Astrocyte of the cerebellum (primary cell): ENCODE results near the gene CEP85.

Source experiments
- DNase-seq: peaks from one replicate; pipeline ENCODE4 v3.0.0-alpha.2; 2011; ENCODE audit warnings: low read depth
- H3K4me3 ChIP-seq: 2 replicates; pipeline ENCODE4 v1.5.1; 2011; ENCODE audit warnings: mild to moderate bottlenecking, low read depth, low read length, moderate library complexity
- in situ Hi-C: cut with HindIII; loops from 2 replicates; pipeline ENCODE4 v1.10.0; 2017; ENCODE audit warnings: low sequenced_read_pairs
- TF ChIP-seq, protein P1 (sequence below): IDR thresholded peaks from 2 replicates; pipeline ENCODE4 v1.5.1; 2012; ENCODE audit warnings: low read length, low read depth, moderate library complexity, mild to moderate bottlenecking; ENCODE audit errors: missing control alignments

Gene CEP85

DNA sequence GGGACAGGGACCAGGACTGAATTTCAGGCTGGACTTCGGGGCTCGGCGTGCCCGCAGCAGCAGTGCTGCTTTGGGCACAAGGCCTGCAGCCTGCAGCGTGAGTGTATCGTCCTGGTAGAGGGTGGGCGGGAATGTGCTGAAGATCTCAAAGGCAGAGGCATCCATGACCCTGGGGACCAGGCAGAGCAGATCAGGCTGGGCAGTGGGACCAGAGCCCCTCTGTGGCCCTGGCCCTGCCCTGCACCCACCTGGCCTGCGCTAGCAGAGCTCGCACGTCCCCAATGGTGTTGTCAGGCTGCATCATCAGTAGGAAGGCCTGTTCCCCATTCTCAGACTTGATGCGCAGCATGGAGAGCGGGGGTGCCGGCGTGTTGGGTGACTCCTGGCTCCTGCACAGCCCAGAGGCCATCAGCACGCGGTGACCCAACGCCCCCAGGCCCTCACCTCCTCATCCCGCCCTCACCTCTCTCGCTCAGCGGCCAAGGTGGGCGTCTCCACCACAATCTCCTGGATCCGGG is 48.5 kb downstream of the CEP85 start:
- in situ Hi-C loops = no loop called here
- H3K4me3 ChIP-seq = peak overlapping the region; percentile 81
- no peak for DNase-seq
- TF ChIP-seq, protein P1, sequence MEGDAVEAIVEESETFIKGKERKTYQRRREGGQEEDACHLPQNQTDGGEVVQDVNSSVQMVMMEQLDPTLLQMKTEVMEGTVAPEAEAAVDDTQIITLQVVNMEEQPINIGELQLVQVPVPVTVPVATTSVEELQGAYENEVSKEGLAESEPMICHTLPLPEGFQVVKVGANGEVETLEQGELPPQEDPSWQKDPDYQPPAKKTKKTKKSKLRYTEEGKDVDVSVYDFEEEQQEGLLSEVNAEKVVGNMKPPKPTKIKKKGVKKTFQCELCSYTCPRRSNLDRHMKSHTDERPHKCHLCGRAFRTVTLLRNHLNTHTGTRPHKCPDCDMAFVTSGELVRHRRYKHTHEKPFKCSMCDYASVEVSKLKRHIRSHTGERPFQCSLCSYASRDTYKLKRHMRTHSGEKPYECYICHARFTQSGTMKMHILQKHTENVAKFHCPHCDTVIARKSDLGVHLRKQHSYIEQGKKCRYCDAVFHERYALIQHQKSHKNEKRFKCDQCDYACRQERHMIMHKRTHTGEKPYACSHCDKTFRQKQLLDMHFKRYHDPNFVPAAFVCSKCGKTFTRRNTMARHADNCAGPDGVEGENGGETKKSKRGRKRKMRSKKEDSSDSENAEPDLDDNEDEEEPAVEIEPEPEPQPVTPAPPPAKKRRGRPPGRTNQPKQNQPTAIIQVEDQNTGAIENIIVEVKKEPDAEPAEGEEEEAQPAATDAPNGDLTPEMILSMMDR = no peak

DNA sequence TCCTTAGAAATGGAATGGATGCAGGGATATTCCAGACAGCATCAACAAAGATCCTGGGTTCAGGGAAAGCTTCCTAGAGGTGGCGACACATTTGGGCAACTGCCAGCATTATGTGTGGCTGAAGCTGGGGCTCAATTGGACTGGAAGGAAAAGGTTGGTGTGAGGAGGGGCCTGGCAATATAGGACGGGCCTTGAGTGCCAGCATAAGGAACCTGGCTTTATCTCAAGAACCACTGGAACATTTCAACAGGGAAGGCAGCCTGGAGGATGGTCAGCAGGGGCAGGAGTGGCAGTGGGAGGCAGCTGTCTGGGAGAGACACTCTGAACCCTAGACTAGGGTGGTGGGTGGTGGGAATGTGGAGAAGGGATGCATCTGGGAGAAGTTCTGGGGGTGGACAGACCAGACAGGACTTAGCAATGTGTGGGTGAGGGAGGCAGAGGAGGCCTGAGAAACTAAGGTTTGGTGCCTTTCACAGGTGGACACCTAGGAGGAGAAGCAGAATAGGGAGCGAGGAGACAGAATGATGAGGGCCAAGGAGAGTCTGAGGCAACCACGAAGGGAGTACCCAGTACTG is 49.4 kb downstream of the CEP85 start:
- TF ChIP-seq, protein P1 = no peak
- DNase-seq = no peak
- in situ Hi-C loops = no loop called here
- H3K4me3 ChIP-seq = no peak overlapping the region

DNA sequence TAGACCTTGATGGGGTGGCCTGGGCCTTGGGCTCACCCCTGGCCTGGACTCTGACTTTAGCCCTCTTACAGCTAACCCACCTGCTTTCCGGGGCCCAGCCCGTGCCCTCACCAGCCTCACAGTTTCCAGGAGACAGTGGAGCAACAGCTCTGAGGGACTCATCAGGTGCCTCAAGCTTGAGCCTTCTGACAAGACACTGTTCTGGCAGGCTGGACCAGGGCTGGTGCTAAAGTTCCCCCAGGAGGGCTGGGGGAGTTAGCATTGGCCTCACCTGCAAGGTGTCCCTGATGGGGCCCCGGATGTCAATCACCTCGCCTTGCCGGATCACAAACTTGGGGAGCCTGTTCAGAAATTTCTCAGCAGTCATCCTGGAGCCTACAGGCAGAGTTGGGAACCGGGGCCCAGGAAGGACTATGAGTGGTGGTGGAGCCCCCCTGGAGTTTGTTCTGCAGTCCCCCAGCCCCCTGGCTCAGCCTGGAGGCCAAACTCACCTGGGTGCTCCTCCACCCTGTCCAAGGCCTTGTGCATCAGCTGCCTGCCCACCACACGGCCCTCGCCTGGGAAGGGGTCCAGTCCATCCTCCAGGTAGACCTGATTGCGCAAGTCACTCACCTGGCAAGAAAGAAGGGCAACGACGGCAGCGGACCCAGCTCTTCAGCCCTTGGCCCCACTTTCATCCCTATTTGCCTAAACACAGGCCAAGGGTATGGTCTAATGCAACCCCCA is 50.0 kb downstream of the CEP85 start:
- DNase-seq = no peak
- TF ChIP-seq, protein P1 = no peak
- no peak overlapping the region for H3K4me3 ChIP-seq
- in situ Hi-C loops = no loop called here

DNA sequence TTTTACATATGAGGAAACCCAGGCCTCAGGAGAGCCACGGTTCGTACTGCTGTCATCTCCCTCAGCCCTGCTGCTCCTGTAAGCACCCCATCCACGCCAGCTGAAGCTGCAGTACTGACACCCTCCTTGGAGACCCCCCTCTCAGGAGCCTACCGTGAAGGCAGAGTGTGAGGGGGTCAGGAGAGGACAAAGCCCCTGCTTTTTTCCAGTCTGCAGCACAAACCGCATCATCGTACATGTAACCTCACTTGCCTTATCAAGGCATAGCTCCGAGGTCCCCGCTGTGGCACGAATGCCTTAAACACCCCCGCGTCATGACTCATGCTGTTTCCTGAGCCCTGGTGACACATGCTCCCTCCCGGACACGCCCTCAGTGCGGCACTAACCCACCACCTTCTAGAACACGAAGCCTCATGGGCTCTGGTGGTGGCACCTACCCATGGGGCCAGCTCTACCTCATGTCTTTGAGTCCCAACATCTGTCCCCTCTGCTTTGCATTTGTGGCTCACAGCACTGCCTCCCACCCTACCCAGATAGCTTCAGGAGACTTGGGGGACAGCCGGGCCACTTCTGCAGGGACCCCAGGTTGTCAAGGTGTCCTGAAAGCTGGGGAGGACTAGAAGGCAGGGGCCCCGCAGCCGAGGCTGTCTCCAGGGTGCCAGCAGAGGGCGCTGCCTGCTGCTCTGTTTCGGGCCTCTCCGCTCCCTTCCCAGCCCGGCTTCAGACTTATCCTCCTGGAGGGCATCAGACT is 50.8 kb downstream of the CEP85 start:
- no peak overlapping the region for H3K4me3 ChIP-seq

DNA sequence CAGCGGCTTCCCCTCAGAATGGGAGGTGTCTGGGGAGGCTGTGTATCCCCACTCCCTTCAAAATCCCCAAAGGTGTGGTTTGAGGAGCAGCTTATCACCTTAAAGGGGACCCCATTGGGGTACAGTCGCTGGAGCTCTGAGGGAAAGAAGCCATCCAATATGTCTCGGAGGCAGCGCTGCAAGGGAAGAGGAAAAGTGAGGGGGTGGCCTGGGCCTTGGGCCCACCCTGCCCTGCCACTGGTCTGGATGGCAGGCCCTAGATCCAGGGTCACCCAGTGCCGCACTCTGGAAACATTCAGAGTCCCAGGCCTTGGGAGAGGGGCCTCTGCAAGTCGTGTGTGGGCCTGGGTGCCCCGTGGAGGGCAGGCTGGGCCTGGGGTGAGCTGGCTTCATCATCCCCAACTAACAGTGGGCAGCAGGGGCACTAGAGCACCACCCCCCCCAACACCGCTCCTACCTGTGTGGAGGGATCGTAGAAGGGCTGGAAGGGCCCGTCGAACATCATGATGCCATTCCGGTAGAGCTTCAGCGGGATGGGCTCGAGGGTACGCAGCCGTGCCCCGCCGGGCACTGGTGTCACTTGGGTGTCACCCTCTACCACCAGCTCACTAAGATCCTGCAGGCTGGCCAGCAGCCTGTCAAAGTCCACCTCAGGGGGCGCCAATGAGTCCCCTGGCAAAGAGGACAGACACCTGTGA is 51.5 kb downstream of the CEP85 start:
- H3K4me3 ChIP-seq = no peak overlapping the region
- DNase-seq = no peak
- in situ Hi-C loops = no loop called here
- TF ChIP-seq, protein P1 = peak; percentile 27

More for the DNA sequence above, 50.8 kb downstream of the CEP85 start:
- TF ChIP-seq, protein P1 = peak; percentile 77
- in situ Hi-C loops = no loop called here
- peak; percentile 83 for DNase-seq

DNA sequence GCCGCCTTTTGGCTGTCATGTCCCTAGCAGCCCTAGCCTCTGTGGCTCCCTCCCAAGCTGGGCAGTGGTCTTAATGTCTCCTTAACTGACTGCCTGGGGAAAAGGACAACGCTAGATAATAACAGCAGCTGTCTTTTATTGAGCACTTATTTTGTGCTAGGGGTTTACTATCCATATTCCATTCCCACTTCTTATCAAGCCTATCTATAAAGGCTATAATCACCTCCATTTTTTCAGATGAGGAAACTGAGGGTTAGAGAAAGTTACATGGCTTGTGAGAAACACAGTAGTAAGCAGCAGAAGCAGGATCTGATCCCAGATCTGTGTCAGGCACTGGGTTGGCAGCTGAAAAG is 52.0 kb downstream of the CEP85 start:
- TF ChIP-seq, protein P1 = no peak
- in situ Hi-C loops = no loop called here
- DNase-seq = no peak

More for the DNA sequence above, 52.0 kb downstream of the CEP85 start:
- no peak overlapping the region for H3K4me3 ChIP-seq
